HuH-7.5 (cell line): ENCODE data around the gene TRAPPC12.
"Not testable (repeated sequence)": the region's sequence is repeated elsewhere in the genome, so short reads cannot be mapped to it uniquely, and the experiment has no call there.

Source experiments
- DNase-seq: peaks from one replicate; pipeline ENCODE4 v3.0.0; 2011; ENCODE audit warnings: low spot score

The TRAPPC12 gene

GRCh38 chr2:3433339-3433699 lies 53.8 kb downstream of the TRAPPC12 start:
- DNase-seq, result no peak

GRCh38 chr2:3433776-3434400 lies 54.4 kb downstream of the TRAPPC12 start:
- no peak for DNase-seq

DNA sequence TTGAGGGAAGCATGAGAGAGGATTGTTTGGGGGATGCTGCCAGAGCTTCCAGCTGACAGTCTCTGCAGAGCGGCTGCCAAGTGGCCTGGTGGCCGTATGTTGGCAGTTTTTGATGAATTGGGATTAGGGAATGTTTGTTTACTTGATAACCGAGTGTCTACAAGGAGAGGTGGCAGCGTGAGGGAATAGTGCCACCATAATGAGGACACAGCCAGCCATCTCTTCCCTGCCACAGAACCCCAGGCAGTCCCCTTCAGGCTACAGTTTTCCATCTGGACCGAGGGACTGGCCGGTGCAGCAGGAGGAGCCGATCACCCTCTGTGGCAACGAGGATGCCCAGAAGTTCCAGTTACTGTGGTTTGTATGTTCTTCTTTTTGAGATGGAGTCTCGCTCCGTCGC lies 55.2 kb downstream of the TRAPPC12 start:
- no peak for DNase-seq

GRCh38 chr2:3435445-3435844 lies 56.0 kb downstream of the TRAPPC12 start:
- DNase-seq, result no peak

DNA sequence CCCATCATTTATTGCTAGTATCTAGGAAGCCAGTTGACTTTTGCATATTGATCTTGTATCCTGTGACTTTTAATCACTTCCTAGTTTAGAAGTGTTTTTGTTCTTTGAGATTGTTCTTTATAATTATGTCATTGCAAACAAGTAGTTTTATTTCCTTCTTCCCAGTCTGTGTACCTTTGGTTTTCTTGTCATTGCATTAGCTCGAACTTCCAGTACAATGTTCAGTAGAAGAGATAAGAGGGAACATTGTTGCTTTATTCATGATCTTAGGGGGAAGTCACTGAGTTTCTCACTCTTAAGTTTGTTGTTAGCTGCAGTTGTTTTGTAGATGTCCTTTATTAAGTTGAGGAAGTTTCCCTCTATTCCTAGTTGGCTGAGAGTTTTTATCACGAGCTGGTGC lies 61.0 kb downstream of the TRAPPC12 start:
- no peak for DNase-seq

- DNase-seq, result no peak
These were observed 62.0 kb downstream of the TRAPPC12 start for GRCh38 chr2:3441465-3441864.

DNA sequence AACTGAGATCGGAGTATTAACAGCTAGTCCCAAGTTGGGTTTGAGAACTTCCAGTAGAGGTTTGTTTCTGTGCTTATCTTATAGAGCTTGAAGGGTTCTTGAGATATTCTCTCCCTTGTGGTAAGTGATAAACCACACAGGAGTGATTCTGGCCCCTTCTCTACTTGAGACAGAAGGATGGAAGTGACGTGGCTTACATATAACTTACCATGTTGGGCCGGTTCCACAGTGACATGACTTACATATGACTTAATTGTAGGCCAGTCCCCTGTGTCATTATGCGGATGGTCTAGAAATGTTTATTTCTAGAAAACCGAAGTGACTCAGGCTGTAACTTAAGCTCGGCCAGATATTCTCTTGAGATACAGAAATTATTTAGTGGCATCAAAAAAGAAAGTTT lies 62.7 kb downstream of the TRAPPC12 start:
- no peak for DNase-seq

DNA sequence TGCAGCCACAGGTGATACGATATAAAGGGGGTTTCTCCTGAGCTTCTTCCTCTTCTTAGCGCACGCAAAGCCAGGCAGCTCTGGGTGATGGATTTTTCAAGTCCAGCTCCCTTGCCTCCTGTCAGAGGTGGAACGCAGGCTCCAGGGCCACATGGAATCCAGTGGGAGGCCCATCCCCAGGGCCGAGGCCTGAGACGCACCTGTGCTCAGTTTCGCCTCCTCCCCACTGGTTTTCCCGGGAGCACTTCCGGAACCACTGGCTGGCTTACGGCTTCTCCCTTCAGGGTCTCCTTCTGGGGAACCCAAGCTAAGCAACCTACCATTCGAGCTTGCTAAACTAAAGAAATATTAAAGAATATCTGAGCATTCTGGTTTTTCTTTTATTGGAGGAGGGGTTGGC lies 63.6 kb downstream of the TRAPPC12 start:
- DNase-seq, result no peak

GRCh38 chr2:3443506-3444084 lies 64.1 kb downstream of the TRAPPC12 start:
- no peak for DNase-seq

DNA sequence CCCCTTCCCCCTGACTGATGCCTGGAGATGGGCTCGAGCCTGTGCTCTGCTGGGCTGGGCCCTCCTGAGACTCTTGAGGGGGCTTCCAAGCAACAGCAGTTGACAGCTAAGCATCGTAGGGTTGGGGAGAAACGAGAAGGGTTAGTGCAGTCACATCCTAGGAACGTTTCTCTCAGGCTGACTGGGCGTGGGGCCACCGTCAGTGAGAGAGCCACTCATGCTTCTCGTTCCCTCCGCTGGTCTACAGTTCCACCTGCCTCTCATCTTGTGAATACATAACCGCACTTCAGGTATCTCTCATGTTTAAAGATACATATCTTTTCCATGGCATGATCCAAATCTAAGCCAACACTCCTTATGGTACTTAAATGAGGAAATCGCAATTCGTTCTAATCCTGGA lies 66.4 kb downstream of the TRAPPC12 start:
- no peak for DNase-seq

- DNase-seq, result no peak
These were observed 66.9 kb downstream of the TRAPPC12 start for GRCh38 chr2:3446381-3446780.

- not testable (repeated sequence) for DNase-seq
These were observed 67.7 kb downstream of the TRAPPC12 start for GRCh38 chr2:3447186-3447585.

GRCh38 chr2:3447789-3448317 lies 68.4 kb downstream of the TRAPPC12 start:
- no peak for DNase-seq

DNA sequence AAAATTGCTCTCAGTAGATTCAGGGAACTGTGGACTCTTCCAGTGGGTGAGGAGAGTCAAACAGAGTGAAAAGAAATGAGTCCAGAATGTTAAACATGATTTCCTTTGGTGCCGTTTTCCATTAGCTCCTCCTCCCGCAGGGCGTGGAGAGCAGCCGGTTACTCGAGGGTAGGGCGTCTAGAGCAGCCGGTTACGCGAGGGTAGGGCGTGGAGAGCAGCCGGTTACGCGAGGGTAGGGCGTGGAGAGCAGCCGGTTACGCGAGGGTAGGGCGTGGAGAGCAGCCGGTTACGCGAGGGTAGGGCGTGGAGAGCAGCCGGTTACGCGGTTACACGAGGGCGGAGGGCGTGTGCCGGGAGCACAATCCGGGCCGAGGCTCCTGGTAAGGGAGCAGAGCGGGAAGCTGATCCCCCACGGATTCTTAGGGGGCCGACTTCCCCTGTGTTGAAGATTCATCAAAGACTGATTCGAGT lies 69.0 kb downstream of the TRAPPC12 start:
- DNase-seq, result not testable (repeated sequence)

GRCh38 chr2:3449086-3449485 lies 69.6 kb downstream of the TRAPPC12 start:
- DNase-seq, result no peak

- no peak for DNase-seq
These were observed 70.4 kb downstream of the TRAPPC12 start for GRCh38 chr2:3449936-3450335.

DNA sequence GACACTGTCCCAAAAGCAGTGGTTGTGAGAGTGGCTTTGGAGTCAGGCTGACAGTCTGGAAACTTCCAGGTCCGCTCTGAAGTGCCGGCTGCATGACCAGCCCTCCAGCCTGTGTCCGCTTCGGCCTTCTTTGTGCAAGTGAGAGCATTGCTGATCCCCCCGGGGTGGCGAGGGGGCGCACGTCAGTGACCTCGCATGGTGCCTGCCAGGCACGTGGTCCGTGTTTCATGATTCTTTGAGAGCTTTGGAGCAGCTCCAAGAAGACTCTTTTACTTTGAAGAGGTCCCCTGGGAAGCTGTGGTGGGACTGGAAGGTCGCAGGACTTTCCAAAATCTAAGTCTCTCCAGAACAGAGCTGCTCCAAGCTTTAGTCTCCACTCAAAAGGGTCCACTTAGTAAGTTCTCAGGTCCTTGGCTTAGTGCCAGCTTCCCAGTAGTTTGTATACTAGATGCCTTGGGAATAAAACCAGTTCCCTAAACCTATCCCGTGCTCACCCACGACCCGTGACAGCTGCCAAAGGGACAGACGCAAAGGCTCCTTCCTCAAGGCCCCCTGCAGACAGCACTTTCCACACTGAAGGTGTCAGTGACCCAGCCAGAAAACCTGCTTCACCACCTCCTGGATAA lies 71.0 kb downstream of the TRAPPC12 start:
- no peak for DNase-seq

DNA sequence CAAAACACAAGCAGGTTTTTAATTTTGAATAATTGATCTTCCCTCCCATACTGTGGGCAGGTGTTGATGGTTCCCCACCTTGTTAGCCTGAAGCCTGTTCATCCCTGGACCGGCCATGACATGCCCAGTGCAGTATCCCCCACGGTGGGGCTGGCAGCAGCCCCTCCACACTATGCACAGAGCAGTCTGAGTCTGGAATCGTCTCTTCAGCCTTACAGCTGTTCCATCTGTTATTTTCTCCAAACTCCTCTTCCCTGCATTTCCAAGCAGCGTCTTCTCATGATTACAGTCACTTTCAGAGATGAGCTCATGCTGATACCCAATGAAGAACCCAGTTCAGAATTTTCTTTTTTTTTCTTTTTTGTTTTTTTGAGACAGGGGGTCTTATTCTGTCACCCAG lies 71.7 kb downstream of the TRAPPC12 start:
- no peak for DNase-seq

DNA sequence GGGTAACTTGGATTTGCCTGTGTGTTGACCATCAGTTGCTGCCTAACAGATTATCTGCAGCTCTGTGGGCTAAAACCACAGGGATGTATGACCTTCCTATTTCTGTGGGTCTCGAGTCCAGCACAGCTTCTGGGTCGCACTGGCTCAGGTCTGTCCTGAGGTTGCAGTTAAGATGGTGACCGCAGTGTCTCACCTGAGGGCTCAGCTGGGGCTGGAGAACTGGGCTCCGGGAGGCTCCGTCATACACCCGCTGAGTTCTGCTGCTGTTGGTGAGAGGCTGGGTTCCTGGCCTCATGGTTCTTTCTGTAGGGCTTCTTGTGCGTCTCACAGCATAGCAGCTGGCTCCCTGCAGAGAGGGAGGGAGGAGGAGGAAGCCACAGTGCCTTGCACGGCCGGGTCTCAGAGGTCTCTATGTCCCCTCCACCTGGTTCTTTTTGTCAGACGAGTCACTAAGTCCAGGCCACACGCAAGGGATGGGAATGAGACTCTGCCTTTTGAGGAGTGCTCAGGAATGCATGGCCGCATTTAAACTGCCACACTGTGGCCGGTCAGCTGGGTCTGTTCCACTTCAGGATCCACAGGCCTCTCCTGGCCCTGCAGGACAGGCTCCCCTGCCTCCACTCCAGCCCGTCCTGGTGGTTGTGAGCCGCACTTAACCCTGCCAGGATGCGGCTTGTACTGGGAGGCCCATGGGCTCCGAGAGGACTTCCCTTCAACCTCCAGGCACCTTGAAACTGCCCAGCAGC lies 72.6 kb downstream of the TRAPPC12 start:
- DNase-seq, result no peak

DNA sequence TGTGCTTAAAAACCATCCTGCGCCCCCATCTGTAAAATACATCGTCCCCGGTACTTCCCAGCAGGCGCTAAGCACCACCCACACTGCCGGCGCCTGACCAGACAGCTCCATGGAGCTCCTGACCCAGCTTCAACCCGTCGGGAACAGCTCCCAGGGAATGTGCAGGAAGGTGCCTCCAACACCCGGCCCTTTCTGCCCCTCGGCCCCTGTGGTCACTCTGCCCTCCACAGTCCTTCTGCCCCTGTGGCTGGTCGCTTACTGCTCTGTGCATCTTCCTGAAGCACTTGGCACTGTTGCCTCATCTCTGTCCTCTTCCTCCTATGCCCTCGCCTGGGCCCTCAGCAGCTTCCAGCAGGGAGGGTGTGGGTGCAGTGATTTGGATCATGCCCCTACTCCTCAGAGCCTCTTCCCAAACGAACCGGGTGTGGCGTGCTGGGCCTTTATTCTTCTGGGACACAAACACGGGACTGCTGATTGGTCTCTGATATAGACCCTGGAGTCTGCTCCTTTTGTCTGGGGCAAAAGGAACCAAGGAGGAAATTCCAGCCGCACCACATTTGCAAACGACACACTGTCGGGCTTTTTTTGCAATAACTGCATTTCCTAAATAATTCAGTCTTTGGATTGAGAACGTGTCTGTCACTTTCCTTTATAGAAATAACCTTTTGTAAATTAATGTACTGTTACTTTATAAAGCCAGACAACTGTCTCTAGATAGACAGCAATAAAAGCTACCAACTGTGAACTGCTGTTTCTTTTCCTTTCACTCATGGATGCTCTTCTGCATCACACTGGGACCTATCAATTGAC lies 73.9 kb downstream of the TRAPPC12 start:
- DNase-seq, result no peak

DNA sequence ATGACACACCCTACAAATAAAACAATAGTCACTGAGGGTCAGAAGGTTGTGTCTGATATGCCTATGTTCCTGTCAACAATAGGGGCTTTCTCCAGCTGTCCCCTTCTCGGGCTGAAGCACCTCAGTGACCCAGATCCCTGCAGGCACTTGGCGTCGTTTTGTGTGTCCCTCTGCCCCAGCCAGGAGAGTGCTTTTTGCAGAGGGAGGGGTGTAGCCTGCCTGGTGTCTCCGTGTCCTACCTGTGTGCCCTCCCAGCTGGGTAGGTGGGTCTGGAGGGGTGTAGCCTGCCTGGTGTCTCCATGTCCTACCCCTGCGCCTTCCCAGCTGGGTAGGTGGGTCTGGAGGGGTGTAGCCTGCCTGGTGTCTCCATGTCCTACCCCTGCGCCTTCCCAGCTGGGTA lies 74.5 kb downstream of the TRAPPC12 start:
- DNase-seq, result not testable (repeated sequence)

GRCh38 chr2:3454802-3455201 lies 75.3 kb downstream of the TRAPPC12 start:
- DNase-seq, result no peak
